GM18951 (cell line): ENCODE results near the gene UBE2E2.

ENCODE experiments used
- POLR2A ChIP-seq: IDR thresholded peaks from 4 replicates; pipeline ENCODE4 v1.6.1; 2011; ENCODE audit warnings: mild to moderate bottlenecking; ENCODE audit not compliant: insufficient read length, insufficient read depth; ENCODE audit errors: extremely low read depth
- in situ Hi-C: fragments of 300-500 bp; cut with MboI; formaldehyde crosslinking; loops from one replicate; pipeline ENCODE4 v1.12.0; 2022; ENCODE audit warnings: low sequenced_read_pairs, mixed read lengths, inconsistent platforms; ENCODE audit not compliant: unreplicated experiment

UBE2E2 gene

DNA sequence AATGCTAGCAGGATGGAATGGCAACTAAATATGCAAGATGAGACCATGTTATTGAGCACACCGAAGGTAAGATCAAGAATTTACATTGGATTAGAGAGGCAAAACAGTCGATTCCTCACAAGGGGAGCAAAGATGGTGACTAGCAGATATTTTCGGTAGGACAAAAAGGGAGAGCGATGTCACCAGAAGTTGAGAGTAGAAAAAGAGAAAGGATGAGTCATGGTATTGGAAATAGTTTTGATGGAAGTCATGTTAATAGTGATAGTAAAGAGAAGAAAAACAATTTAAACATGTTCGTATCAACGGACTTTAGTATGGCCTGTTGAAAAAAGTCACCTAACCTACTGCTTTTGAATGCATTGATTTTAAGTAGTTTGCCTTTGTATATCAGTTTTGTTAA is 55.0 kb downstream of the UBE2E2 start:
- in situ Hi-C loops, result no loop called here
- TF ChIP-seq POLR2A, result no peak

- no peak for TF ChIP-seq POLR2A
- in situ Hi-C loops, result no loop called here
Measured at GRCh38 chr3:23259515-23259914, 56.4 kb downstream of the UBE2E2 start.

- in situ Hi-C loops, result no loop called here
- TF ChIP-seq POLR2A, result no peak
Measured at GRCh38 chr3:23262766-23263165, 59.6 kb downstream of the UBE2E2 start.

DNA sequence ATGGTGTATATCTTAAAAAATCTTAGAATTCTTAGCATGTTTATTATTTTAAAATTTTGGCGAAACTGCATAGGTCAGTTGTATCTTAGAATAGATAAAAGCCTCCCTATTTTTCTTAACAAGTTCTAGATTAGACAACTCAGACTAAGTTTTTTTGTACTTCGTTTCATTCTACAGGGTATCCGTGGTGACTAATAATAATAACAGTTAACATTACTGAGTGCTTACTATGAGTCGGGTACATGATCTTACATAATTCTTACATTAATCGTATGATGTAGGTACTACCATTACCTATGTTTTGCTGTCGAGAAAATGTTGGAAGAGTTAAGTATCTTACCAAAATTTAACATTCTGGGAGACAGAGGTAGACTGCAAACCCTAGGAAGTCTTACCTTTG is 60.7 kb downstream of the UBE2E2 start:
- TF ChIP-seq POLR2A, result no peak
- in situ Hi-C loops, result no loop called here

DNA sequence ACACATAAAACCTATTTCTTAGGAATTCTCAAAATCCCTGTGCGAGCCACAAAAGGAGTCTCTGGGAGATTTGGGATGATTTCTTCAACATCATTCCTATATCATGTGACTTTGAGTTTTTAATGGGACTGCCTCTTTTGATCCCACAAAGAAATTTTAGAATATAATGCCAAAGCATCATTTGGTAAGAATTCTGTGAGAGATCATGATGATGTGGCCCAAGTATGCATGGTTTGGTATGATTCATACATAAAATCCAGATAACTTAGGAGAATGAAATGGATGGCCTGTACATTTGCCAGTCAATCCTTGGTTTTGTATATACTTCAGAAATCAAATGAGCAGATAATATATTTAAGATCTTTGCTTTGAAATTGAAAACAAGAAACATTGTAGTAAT is 61.3 kb downstream of the UBE2E2 start:
- TF ChIP-seq POLR2A, result no peak
- in situ Hi-C loops, result no loop called here

DNA sequence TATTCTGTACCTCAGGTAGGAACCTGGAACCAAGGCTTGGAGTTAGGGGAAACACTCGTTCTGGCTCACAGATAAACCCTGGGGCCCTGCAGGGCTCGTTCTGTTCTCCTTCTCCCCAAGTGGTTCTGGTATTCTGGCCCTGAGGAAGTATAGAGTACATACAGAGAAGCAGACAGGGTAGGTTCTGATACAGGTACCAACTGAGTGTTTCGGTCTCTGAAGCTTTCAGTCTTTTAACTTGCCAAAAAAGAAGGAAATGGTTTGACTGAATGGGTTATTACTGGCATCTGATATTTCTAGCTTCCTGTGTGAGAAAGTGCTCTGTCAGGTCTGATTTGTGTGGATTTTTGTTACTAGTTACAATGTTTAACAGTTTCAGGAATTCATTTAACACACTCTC is 67.3 kb downstream of the UBE2E2 start:
- in situ Hi-C loops, result no loop called here
- TF ChIP-seq POLR2A, result no peak

DNA sequence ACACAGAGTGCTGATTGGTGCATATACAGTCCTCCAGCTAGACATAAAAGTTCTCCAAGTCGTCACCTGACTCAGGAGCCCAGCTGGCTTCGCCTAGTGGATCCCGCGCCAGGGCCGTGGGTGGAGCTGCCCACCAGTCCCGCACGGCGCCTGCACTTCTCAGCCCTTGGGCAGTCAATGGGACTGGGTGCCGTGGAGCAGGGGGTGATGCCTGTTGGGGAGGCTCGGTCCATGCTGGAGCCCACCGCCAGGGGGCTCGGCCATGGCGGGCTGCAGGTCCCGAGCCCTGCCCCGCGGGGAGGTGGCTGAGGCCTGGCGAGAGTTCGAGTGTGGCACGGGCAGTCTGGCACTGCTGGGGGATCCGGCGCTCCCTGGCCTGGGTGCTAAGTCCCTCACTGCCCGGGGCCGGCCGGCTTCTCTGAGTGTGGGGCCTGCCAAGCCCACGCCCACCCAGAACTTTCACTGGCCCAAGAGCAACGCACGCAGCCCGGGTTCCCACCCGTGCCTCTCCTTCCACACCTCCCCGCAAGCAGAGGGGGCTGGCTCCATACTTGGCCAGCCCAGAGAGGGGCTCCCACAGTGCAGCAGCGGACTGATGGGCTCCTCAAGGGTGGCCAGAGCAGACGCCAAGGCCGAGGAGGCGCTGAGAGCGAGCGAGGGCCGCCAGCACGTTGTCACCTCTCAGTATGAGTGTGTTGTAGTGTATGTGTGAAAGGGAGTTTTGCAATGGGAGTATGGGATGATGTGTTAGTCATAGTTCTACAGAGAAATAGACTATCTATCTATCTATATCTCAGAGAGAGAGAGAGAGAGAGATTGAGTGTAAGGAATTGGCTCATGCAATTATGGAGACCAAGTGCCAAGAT is 69.0 kb downstream of the UBE2E2 start:
- in situ Hi-C loops, result no loop called here
- no peak for TF ChIP-seq POLR2A

GRCh38 chr3:23272820-23273219 is 69.7 kb downstream of the UBE2E2 start:
- in situ Hi-C loops, result no loop called here
- no peak for TF ChIP-seq POLR2A

GRCh38 chr3:23275061-23275460 is 71.9 kb downstream of the UBE2E2 start:
- in situ Hi-C loops, result no loop called here
- TF ChIP-seq POLR2A, result no peak

DNA sequence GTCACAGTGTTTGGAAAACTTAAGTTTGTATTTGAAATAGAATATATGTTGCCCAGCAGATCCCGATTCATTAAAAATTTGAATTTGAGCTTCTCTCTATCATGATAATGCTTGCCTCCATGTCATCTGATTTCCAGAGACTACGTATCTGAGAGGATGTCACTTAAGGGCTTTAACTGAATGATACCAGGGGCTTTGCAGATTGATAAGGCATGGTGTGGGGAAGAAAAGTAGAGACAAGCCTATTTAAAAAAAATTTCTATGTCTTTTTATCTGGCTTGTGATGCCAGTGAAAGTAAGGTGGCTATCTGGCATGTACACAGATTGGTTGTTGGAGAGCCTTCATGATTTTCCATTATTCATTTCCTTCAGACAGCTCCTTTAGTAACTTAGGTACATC is 72.7 kb downstream of the UBE2E2 start:
- in situ Hi-C loops, result no loop called here
- no peak for TF ChIP-seq POLR2A

GRCh38 chr3:23276913-23277658 is 74.0 kb downstream of the UBE2E2 start:
- in situ Hi-C loops, result no loop called here
- TF ChIP-seq POLR2A, result no peak

GRCh38 chr3:23277688-23278087 is 74.6 kb downstream of the UBE2E2 start:
- in situ Hi-C loops, result no loop called here
- TF ChIP-seq POLR2A, result no peak

- no peak for TF ChIP-seq POLR2A
- in situ Hi-C loops, result no loop called here
Measured at GRCh38 chr3:23283625-23284024, 80.5 kb downstream of the UBE2E2 start.

DNA sequence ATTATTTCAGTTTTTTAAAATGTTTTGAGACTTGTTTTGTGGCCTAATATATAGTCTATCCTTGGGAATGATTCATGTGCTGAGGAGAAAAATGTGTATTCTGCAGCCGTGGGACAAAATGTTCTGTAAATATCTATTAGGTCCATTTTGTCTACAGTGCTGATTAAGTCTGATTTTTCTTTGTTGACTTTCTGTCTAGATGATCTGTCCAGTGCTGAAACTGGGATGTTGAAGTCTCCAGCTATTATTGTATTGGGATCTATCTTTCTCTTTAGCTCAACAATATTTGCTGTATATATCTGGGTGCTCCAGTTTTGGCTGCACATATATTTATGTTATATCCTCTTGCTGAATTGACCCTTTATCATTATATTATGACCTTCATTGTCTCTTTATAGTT is 85.2 kb downstream of the UBE2E2 start:
- TF ChIP-seq POLR2A, result no peak

More for the DNA sequence above, 85.2 kb downstream of the UBE2E2 start:
- in situ Hi-C loops, result no loop called here
